ENCODE results near the gene TLX2.
A peak's percentile ranks its signal among the peaks of the same experiment; 100 is the strongest.
"Not testable (repeated sequence)": the region's sequence is repeated elsewhere in the genome, so short reads cannot be mapped to it uniquely, and the experiment has no call there.

TLX2 gene

DNA sequence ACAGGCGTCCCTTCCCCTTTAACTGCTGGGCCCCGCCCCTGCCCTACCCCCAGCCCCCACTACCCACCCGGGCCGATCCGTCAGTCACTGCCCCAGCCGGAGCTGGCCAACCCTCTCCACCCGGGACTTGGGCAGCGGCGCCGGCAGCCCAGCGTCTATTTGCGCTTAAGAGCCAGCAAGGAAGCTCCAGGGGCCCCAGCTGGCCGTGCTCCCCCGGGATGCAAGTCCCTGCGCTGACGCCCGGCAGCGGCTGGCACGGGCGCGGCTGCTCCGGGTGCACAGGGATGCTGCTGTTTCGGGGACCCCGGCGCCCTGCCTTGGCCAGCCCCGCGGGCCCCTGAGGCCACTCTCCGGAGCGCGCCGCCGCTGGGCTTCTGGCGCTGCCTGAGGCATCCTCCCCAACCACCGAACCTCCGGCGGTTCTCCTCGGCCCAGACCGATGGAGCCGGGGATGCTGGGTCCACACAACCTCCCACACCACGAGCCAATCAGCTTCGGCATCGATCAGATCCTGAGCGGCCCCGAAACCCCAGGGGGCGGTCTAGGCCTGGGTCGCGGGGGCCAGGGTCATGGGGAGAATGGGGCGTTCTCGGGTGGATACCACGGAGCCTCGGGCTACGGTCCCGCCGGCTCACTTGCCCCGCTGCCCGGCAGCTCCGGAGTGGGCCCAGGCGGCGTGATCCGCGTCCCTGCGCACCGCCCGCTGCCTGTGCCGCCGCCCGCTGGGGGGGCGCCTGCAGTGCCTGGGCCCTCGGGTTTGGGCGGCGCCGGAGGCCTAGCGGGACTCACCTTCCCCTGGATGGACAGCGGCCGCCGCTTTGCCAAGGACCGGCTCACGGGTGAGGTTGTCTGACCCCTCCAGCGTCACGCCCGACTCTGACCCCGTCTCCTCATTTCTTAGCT lies at the start of gene TLX2:
TLX2 (plus strand) TSS at position 83 of the 903 bp plus-strand sequence; CDS start at position 440, 357 bp downstream.
- DNase-seq: no peak

DNA sequence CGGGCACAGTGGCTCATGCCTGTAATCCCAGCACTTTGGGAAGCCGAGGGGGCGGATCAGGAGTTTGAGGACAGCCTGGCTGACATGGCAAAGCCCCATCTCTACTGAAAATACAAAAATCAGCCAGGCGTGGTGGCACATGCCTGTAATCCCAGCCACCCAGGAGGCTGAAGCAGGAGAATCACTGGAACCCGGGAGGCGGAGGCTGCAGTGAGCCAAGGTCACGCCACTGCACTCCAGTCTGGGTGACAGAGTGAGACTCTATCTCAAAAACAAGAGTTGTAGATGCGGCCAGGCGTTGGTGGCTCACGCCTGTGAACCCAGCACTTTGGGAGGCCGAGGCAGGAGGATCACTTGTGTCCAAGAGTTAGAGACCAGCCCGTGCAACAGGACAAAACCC lies 43.5 kb upstream of the TLX2 start:
- not testable (repeated sequence) for DNase-seq

DNA sequence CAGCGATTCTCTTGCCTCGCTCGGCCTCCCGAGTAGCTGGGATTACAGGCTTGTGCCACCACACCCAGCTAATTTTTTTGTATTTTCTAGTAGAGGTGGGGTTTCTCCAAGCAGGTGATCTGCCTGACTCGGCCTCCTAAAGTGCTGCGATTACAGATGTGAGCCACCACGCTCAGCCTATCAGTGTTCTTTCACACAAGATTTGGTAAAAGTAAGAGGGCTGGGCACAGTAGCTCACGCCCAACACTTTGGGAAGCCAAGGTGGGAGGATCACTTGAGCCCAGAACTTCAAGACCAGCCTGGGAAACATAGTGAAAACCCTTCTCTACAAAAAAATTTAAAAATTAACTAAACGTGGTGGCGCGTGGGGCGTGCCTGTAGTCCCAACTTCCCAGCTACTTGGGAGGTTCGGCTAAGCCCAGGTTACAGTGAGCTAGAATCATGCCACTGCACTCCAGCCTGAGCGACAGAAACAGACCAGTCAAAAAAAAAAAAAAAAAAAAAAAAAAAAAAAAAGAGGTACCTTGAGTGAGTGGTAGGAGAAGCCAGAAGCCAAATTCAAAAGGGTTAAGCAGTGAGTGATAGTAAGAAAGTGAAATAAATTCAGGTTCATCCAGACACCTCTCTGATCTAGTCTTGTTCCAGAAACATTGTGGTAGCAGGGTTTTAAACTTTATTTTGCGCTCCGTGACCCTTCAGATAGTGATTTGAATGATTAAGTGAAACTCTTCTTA lies 42.8 kb upstream of the TLX2 start:
- no peak for DNase-seq

DNA sequence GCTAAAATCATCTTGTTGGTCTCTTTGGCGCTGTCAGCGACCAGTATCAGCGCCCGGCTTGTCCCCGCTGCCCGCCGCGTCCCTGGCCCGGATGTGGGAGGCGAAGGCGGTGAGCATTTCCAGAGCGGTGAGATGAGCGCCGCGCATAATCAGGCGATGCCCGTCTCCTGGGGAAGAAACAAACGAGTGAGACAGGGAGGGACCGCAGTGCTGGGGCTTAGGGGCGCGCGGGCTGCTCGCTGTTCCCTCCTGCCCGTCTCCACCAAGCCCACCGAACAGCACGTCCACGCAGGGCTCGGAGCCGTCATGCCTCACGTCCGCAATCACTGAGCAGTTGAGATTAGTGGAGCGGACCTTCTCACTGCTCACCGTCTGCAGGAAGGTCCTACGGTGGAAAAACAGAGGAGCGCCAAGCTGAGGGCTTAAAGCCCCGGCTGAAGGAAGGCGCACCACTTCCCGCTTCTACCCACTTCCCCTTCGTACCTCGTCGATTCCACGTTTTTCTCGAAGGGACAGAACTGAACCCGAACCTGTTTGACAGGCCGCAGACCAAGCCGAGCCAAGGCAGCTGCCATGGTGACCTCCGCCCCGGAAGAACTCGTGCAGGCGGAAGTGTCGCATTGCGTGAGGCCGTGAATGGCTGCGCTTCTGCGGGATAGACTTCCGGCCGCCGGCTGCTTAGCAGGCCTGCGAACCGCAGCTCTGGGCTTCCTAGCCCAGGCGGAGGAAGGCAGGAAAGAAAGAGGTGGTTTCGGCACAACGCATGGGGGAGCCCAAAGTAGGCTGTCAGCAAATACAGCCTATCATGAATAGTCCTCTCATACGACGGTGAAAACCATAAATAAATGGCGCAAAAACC lies 41.9 kb upstream of the TLX2 start, which contains the start of gene MRPL53:
MRPL53 (minus strand) TSS at position 595 of the 859 bp plus-strand sequence; CDS start at position 575, 20 bp downstream.
- DNase-seq: peak; percentile 94

DNA sequence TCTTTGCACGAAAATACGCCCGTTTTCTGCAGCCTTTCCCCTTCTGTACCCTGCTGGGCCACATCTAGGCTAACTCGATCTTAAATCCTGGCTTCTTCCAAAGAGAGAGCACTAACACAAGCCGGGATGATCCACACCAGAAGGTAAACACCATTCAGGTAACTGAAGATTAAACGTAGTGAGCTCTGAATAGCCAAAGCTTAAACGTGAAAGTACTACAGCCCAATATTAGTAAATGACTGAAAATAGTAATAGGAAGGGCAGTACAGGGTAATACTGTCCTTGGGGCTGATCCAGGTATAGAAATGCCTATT lies 41.3 kb upstream of the TLX2 start:
- DNase-seq: no peak

DNA sequence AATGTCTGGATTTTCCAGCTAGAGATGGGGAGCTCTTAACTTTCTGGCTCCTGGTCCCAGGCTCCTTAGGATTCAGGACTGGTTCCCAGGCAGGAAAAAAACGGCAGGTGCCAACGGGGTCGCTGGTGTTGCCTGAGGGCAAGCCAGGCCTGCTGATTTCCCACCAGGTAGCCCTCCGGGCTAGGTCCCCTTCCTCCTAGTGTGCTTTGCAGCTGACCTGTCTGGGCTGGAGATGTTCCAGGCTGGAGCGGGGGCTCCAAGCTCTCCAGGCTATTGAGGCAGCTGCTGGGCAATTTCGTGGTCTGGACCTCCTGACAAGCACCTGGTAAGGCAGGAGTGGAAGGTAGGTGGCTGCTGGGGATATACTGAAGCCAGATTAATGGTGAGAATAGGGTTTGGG lies 39.8 kb upstream of the TLX2 start:
- DNase-seq: no peak

DNA sequence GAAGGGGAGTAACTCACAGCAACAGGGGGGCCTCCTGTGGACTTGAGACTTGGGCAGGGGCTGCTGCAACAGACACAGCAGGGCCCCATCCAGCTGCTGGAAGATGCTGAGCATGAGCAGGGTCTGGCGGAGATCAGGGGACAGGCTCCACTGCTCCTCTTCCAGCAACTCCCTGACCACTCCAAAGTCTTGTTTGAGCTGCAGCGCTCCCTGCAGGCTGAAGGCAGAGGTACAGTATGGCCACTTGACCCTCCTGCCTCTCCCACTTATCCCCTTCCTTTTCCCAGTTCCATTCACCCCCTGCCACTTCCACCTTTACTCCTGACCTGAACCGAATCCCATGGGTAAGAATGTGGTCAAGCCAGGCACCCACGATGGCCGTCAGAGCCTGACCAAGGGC lies 39.4 kb upstream of the TLX2 start:
- DNase-seq: no peak

DNA sequence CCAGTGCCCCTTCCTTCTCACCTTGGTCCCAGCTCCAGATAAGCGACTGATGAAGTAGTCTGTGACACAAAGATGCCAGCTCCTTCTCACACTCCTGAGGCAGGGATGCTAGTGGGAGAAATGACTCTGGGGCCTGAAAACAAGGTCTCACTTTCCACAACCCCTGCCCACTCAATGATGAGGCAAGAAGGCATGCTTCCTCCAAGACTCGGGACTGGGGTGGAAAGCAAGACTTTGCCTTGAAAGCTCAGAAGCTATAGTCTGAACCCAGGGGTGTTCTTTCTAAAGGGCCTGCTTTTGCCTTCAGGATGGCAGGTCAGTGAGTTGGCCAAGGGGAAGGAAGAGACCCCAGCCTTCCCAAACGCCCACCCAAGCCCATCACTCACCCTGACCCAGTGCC lies 32.8 kb upstream of the TLX2 start:
- no peak for DNase-seq

DNA sequence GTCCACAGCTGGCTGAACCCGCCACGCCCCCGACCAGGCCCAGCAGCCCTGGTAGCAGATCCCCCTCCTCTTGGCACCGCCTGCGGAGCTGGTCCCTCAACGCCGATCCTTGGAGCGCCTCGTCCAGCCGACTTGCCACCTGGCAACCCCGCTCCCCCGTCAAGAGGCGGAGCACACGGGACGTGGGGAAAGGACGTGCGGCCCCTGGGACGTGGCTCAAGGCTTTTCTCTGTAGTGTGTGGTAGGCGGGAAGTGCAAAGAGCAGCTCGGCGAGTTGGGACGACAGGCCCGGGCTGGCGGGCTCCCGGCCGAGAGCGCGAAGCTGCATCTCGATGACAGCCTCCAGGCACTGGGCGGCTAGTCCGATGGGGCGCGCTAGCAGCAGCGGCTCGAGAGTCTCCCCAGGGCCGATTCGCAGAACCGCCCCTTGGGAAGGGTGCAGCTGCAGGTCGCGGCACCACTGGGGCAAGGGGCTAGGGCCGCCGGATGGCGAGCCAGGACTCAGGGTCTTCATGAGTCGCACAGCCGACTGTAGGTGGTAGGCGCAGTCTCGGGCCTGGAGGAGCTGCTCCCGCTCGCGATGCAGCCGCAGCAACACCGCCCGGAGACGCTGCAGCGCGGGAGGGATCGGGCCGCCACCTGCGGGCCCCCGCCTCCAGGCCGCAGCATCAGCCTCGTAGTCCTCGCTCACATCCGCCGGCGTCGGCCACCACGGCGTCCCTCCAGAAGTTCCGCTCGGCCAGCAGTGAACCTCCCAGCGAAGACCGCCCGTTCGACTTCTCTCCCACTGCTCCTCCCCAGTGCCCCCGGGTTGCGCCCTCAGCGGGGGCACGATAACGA lies 32.1 kb upstream of the TLX2 start:
- DNase-seq: peak; percentile 58

DNA sequence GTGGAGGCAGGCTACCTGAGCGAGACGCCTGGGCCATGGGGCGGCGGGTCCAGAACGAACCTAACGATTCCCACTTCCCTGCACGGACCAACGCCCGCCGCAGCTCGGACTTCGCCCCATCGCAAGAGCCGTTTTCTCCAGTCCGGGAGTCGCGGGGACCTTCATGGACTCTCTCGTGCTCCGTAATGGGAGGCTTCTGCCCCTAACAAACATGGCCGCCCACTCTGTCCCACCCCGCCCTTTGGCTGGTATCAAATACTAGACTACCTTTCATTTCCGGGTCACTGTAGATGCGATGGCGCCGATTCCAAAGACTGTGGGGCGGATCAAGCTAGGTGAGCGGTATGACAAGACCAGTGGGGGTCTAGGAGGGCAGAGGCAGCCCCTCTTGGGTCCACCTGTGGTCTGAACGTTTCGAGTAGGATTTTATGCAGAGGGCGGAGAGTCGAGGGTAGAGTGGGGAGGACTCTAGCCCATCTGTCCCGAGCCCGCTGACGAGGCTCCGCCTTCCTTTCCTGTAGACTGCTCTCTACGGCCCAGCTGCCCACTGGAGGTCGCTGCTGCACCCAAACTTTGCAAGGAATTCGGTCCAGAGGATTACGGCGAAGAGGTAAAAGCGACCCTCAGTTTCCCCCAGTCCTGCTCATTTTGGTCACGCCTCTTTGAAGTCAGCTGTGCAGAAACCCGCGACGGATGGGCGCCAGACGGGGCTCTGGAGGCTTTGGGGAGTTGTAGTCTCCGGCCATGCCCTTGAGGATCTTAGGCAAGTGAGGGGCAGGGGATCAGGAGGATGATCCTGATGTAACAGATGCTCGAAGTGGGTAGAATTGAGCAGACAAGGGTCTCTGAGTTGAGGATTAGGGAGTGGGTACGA lies 31.2 kb upstream of the TLX2 start, which contains the start of the genes CCDC142 and TTC31:
CCDC142 (minus strand) TSS at position 198 of the 874 bp plus-strand sequence; CDS start at position 37, 161 bp downstream.
TTC31 (plus strand) TSS at position 281 of the 874 bp plus-strand sequence; CDS start at position 296, 15 bp downstream.
- peak; percentile 93 for DNase-seq

DNA sequence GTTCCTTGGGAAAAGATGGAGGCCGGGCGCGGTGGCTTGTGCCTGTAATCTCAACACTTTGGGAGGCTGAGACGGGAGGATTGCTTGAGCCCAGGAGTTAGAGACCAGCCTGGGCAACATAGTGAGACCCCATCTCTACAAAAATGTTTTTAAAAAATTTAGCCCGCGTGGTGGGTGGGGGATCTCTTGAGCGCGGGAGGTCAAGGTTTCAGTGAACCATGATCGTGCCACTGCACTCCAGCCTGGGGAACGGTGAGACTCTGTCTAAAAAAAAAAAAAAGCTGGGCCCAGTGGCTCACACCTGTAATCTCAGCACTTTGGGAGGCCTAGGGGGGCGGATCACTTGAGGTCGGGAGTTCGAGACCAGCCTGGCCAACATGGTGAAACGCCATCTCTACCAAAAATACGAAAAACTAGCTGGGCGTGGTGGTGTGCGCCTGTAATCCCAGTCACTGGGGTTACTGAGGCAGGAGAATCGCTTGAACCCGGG lies 30.5 kb upstream of the TLX2 start:
- DNase-seq: not testable (repeated sequence)

DNA sequence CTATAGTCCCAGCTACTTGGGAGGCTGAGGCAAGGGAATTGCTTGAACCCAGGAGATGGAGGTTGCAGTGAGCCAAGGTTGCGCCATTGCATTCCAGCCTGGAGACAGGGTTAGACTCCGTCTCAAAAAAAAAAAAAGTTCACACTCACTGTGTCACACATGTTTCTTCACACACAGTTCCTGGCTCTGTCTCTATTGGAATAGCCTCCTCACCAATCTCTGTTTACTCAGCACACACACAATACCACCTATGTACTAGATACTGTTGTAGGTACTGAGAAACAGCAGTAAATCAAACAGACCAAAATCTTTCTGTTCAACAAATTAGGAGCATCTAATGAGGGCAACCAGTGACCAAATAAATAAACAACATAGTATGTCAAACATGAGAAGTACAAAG lies 28.1 kb upstream of the TLX2 start:
- DNase-seq: no peak

DNA sequence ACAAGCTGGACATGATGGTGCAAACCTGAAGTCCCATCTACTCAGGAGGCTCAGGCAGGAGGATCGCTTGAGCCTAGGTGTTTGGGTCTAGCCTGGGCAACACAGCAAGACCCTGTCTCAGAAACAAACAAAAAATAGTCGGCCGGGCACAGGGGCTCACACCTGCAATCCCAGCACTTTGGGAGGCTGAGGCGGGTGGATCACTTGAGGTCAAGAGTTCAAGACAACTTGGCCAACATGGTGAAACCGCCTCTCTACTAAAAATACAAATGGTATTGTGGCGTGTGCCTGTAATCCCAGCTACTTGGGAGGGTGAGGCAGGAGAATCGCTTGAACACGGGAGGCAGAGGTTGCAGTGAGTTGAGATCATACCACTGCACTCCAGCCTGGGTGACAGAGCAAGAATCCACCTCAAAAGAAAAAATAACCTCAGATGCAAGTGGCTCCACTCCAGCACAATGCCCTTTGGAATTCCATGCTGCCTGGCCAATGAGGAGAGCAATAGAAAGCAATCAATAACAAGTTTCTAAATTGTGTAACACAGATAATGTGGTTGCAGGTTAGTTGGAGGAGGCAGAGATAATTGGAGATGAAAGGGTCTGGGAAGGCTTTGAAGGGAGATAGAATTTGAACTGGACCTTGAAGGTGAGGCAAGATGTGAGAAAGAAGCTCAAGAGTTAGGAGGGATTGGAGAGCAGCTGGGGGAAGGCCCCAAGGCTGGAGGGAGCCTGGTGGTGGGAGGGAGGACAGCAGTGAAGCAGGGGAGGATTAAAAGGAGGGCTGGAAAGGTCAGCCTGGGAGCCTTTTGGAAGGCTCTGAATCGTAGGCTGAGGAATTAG lies 25.4 kb upstream of the TLX2 start:
- DNase-seq: no peak

DNA sequence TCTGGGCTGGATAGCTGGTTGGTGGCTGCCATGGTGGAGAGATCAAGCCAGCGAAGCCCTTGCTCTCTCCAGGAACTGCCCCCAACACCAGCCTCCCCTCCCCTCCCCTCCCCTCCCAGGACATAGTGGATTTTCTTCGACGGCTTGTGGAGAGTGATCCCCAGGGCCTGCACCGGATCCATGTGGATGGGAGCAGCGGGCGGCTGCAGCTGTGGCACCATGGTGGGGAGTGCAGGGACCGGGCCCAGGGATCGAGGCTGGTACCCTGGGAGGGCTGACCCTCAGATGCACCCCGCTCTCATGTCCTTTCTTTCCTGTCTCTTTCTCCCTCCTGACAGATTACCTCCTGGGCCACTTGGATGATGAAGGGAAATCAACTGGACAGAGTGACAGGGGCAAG lies 24.3 kb upstream of the TLX2 start:
- DNase-seq: no peak

DNA sequence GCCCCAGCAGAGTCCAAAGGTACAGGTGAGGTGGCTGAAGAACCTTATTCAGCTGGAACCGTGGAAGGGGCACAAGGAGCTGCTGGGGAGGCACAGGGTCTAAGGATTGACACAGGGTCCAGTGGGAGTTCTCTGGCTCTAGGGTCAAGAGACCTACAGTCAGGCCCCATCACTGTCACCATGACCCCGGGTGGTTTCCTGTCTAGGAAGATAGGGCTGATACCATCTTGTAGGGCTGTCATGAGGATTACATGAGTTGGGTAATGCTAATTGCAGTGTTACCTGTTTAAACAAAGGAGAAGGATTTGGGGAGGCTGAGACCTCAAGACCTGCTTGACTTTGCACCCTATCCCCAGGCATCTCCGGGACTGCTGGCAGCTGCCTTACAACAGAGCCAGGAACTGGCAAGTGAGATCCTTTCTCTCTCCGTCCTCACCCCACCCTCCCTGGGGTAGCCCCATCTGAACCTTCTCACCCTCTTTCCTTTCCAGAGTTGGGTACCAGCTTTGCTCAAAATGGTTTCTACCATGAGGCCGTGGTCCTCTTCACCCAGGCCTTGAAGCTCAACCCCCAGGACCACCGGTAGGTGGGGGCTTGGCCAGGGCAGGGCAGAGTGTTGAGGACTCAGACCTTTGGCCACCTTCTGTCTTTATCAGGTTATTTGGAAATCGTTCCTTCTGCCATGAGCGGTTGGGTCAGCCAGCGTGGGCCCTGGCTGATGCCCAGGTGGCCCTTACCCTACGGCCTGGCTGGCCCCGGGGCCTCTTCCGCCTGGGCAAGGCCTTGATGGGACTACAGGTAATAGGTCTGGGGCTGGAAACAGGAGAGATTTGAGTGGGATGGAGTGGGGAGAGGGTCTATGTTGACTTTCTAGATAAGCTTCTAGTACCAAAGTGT lies 22.4 kb upstream of the TLX2 start:
- no peak for DNase-seq

DNA sequence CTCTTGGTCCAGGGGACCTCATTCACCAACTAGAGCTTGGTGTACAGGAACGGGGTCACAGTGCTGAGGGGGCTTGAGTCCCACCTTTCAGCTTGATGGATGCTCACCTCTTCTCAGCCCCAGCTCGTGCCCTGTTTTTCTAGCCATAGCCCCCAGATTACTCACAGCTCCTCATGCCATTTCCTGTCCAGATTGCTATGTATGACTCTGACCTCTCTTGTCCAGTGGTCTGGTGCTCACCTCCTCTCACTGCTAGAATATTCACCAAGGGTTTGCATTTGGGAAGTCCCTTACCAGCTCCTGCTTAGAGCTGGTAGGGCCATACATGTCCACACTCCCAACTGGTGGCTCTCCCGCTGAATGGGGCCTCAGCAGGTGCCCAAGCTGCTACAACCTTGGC lies 20.7 kb upstream of the TLX2 start:
- no peak for DNase-seq

DNA sequence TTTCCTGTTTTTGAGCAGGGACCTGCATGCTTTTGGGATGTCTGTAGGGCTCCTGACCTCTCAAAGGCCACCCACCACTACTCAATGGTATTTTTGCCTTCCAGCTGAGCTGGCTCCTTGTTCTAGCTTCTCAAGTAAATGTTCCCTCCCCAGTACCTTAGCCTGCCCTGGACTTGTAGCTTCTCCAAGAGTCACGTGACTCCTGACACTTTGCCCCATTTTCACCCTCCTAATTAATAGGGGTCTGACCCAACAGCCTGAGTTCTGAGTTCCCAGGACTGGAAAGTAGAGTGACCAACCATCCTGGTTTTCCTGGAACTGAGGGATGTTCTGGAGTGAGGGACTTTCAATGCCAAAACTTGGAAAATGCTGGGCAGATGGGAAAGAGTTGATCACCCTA lies 18.8 kb upstream of the TLX2 start:
- no peak for DNase-seq

DNA sequence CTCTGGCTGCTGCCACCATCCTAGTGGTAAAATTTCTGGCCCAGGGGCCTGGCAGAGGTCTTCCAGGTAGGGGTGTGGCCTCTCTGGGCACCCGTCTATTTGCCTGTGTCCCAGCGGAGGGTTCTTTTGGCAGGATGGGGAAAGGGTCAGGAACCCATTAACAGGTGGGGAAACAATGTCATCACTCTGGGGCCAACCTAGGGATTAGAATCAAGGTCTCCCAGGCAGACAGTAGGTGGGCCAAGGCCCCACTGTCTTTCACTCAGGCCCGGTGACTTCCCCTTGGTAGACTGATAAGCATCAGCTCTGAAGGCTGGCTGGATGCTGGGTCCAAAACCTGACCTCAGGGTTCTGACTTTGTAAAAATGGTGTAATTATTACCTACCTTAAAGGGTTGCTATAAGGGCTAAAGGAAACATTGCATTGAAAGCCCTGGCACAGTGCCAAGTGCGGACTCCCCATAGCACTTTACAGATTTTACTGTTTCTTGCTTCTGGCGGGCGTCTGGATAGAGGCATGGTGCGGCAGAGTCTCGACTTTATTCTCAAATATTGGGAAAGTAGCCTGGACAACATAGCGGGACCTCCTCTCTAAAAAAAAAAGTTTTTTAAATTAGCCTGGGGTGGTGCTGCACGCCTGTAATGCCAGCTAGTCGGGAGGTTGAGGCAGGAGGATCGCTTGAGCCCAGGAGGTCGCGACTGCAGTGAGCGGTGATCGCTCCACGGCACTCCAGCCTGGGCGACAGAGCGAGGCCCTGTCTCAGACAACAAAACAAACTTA lies 17.1 kb upstream of the TLX2 start:
- no peak for DNase-seq
